HepG2 (cell line): Measurements from ENCODE around the gene ADARB2. TPM values are rescaled to one million over a fixed set of nuclear protein-coding genes. Genes with fewer than 3 reads are reported as not detected.

Experiments
- ATAC-seq: fragments of 200-7000 bp; cut with Tn5 transposase; 3 replicates; pipeline ENCODE4 v1.9.1; 2020; ENCODE audit warnings: mild to moderate bottlenecking, moderate library complexity
- BruUV-seq: library from RNA; stranded (reverse); fragments of 400-500 nt; replicated peaks from 2 replicates; lab custom pipeline; 2021; lab: Mats Ljungman, UMichigan
- CTCF ChIA-PET: fragments of 300-600 bp; formaldehyde crosslinking; extraction: SDS; loops from one replicate; lab custom pipeline; 2021; ENCODE audit warnings: low total read pairs, inconsistent platforms, low intra/inter-chr PET ratio; lab: Yijun Ruan, JAX
- POLR2A ChIA-PET: fragments of 350-600 bp; sonication (Branson Sonifier 250); formaldehyde crosslinking; loops from one replicate; lab custom pipeline; 2020; ENCODE audit warnings: antibody characterized with exemption, inconsistent platforms; lab: Yijun Ruan, JAX
- DNase-seq: peaks from one replicate; pipeline ENCODE4 v3.0.0-alpha.2; 2015; ENCODE audit warnings: low spot score
- FAIRE-seq: peaks from 3 replicates; lab custom pipeline; 2011; peaks lifted over from hg19 to GRCh38; lab: Jason Lieb, UNC
- H2AFZ ChIP-seq: one replicate; pipeline ENCODE4 v1.6.1; 2011; ENCODE audit warnings: low read length, inconsistent platforms
- H3K27ac ChIP-seq: fragments of 300-600 bp; 3 replicates; pipeline ENCODE4 v1.8.0; 2011; ENCODE audit warnings: mixed run types, mild to moderate bottlenecking, mixed read lengths, low read length, inconsistent platforms; ENCODE audit not compliant: insufficient read depth; ENCODE audit errors: extremely low read length
- H3K27me3 ChIP-seq, 2 experiments: fragments of 200-600 bp in 1 of 2; 2 replicates in 1 of 2; 3 replicates in 1 of 2; pipeline versions ENCODE4 v1.6.0 to v1.8.0; 2011; ENCODE audit warnings: low read length in 2 of 2, mild to moderate bottlenecking in 2 of 2, moderate library complexity in 2 of 2, inconsistent platforms in 1 of 2; ENCODE audit not compliant: insufficient read depth in 2 of 2, control insufficient read depth in 1 of 2
- H3K36me3 ChIP-seq, 2 experiments: fragments of 200-600 bp in 1 of 2; replicated peaks in 1 of 2; 2 replicates in 1 of 2; 3 replicates in 1 of 2; pipeline versions ENCODE4 v1.5.1 to v1.8.0; 2011; ENCODE audit warnings: low read length in 2 of 2, inconsistent platforms in 1 of 2; ENCODE audit not compliant: insufficient read depth in 2 of 2, control insufficient read depth in 1 of 2
- H3K4me1 ChIP-seq: 2 replicates; pipeline ENCODE4 v1.5.1; 2012; ENCODE audit warnings: low read length, inconsistent platforms; ENCODE audit not compliant: insufficient read depth
- H3K4me2 ChIP-seq: 2 replicates; pipeline ENCODE4 v1.6.0; 2011; ENCODE audit warnings: low read depth, low read length, inconsistent platforms
- H3K4me3 ChIP-seq, 3 experiments: fragments of 200-600 bp in 1 of 3; sonication (generic), shearing (Covaris generic) in 1 of 3; replicated peaks in 1 of 3; 2 replicates each; pipeline ENCODE4 v1.5.1; 2011 to 2016; ENCODE audit warnings: low read length in 3 of 3, inconsistent platforms in 2 of 3, low read depth in 2 of 3, mild to moderate bottlenecking in 2 of 3, control low read depth in 1 of 3, mixed read lengths in 1 of 3; ENCODE audit not compliant: insufficient read depth in 1 of 3
- H3K79me2 ChIP-seq: one replicate; pipeline ENCODE4 v1.6.1; 2011; ENCODE audit warnings: low read length, inconsistent platforms; ENCODE audit not compliant: insufficient read depth
- H3K9ac ChIP-seq: 2 replicates; pipeline ENCODE4 v1.6.0; 2011; ENCODE audit warnings: mild to moderate bottlenecking, low read depth, low read length, inconsistent platforms; ENCODE audit not compliant: insufficient read depth
- H3K9me3 ChIP-seq: 2 replicates; pipeline ENCODE4 v1.5.1; 2012; ENCODE audit warnings: mild to moderate bottlenecking, low read length
- H4K20me1 ChIP-seq: 2 replicates; pipeline ENCODE4 v1.6.0; 2011; ENCODE audit warnings: inconsistent platforms, mild to moderate bottlenecking, low read length, moderate library complexity; ENCODE audit not compliant: insufficient read depth
- ATF7 ChIP-seq, 2 experiments: fragments of 450-650 bp in 1 of 2; sonication (generic) in 1 of 2; formaldehyde crosslinking in 1 of 2; IDR thresholded peaks; 2 replicates each; pipeline versions ENCODE4 v1.4.0 to v1.6.1; 2016 to 2020; ENCODE audit warnings: antibody characterized with exemption in 1 of 2, mild to moderate bottlenecking in 1 of 2, missing genetic modification reagents in 1 of 2
- EHMT2 ChIP-seq: fragments of 200-600 bp; sonication (generic); IDR thresholded peaks from 2 replicates; pipeline ENCODE4 v1.7.0; 2017; ENCODE audit warnings: antibody characterized with exemption, low read depth, low read length, borderline replicate concordance
- HES4 ChIP-seq: sonication (generic); formaldehyde crosslinking; IDR thresholded peaks from 2 replicates; pipeline ENCODE4 v1.9.0; 2021; ENCODE audit warnings: mild to moderate bottlenecking, missing genetic modification reagents, borderline replicate concordance
- KMT2B ChIP-seq: IDR thresholded peaks from 2 replicates; pipeline ENCODE4 v1.6.1; 2016; ENCODE audit warnings: missing genetic modification reagents, missing compliant biosample characterization
- MIER2 ChIP-seq: IDR thresholded peaks from 2 replicates; pipeline ENCODE4 v1.6.1; 2016; ENCODE audit warnings: missing biosample characterization, missing genetic modification reagents
- SALL1 ChIP-seq: sonication (generic); formaldehyde crosslinking; IDR thresholded peaks from 2 replicates; pipeline ENCODE4 v1.8.0; 2022; ENCODE audit warnings: mild to moderate bottlenecking, missing genetic modification reagents
- SCMH1 ChIP-seq: sonication (generic); formaldehyde crosslinking; IDR thresholded peaks from 2 replicates; pipeline ENCODE4 v1.9.0; 2021; ENCODE audit warnings: missing genetic modification reagents, mild to moderate bottlenecking, borderline replicate concordance
- SRY ChIP-seq: sonication (generic); formaldehyde crosslinking; IDR thresholded peaks from 2 replicates; pipeline ENCODE4 v1.8.0; 2022; ENCODE audit warnings: mild to moderate bottlenecking, missing genetic modification reagents
- WIZ ChIP-seq: sonication (generic); formaldehyde crosslinking; IDR thresholded peaks from 2 replicates; pipeline ENCODE4 v1.5.1; 2020; ENCODE audit warnings: mild to moderate bottlenecking, missing genetic modification reagents
- ZFP82 ChIP-seq: sonication (generic); formaldehyde crosslinking; IDR thresholded peaks from 2 replicates; pipeline ENCODE4 v1.5.1; 2020; ENCODE audit warnings: mild to moderate bottlenecking, missing genetic modification reagents, borderline replicate concordance
- ZKSCAN8 ChIP-seq: IDR thresholded peaks from 2 replicates; pipeline ENCODE4 v1.6.1; 2016; ENCODE audit warnings: borderline replicate concordance, missing genetic modification reagents, missing compliant biosample characterization
- ZMYM4 ChIP-seq: sonication (generic); formaldehyde crosslinking; IDR thresholded peaks from 2 replicates; pipeline ENCODE4 v1.8.1; 2023; ENCODE audit warnings: mild to moderate bottlenecking, missing genetic modification reagents
- ZNF224 ChIP-seq: sonication (generic); formaldehyde crosslinking; IDR thresholded peaks from 2 replicates; pipeline ENCODE4 v1.5.0; 2020; ENCODE audit warnings: mild to moderate bottlenecking, missing genetic modification reagents
- ZNF230 ChIP-seq: sonication (generic); formaldehyde crosslinking; IDR thresholded peaks from 2 replicates; pipeline ENCODE4 v1.4.0; 2020; ENCODE audit warnings: mild to moderate bottlenecking, missing genetic modification reagents
- ZNF263 ChIP-seq: sonication (generic); formaldehyde crosslinking; IDR thresholded peaks from 2 replicates; pipeline ENCODE4 v1.4.0; 2020; ENCODE audit warnings: missing genetic modification reagents
- ZNF557 ChIP-seq: sonication (generic); formaldehyde crosslinking; IDR thresholded peaks from 2 replicates; pipeline ENCODE4 v1.4.0; 2020; ENCODE audit warnings: missing genetic modification reagents
- ZNF567 ChIP-seq: sonication (generic); formaldehyde crosslinking; IDR thresholded peaks from 2 replicates; pipeline ENCODE4 v1.8.1; 2023; ENCODE audit warnings: mild to moderate bottlenecking, missing genetic modification reagents, borderline replicate concordance
- ZNF605 ChIP-seq: sonication (generic); formaldehyde crosslinking; IDR thresholded peaks from 2 replicates; pipeline ENCODE4 v1.8.0; 2022; ENCODE audit warnings: mild to moderate bottlenecking, missing genetic modification reagents
- WGBS: methylation state at CpG from one replicate; pipeline ENCODE4 v1.1.6; 2017; ENCODE audit warnings: low lambda C conversion rate; 5-methylcytosine and 5-hydroxymethylcytosine counted together
- in situ Hi-C: cut with HindIII; loops from 2 replicates; pipeline ENCODE4 v1.10.0; 2017; ENCODE audit warnings: low pct_unique_long_range_greater_than_20kb; ENCODE audit not compliant: extremely low pct_ligation_motif_present
- intact Hi-C: fragments of 100-400 bp; cut with micrococcal nuclease; formaldehyde crosslinking; loops from one replicate; pipeline ENCODE4 v1.10.0; 2022; ENCODE audit not compliant: unreplicated experiment
- polyA plus RNA-seq, 8 experiments: library from polyadenylated mRNA; depleted of rRNA in 3 of 8; stranded (reverse) in 7 of 8; unstranded in 1 of 8; fragments of >200 nt; fragmentation: Illumina TruSeq in 4 of 8; extraction: Trizol in 4 of 8; gene quantifications; 2 replicates each; pipeline versions ENCODE4 v1.2.1 to v1.2.3, GENCODE V29; 2011 to 2016; ENCODE audit warnings: low read depth in 4 of 8, missing spikeins in 1 of 8, mixed read lengths in 1 of 8; ENCODE audit not compliant: insufficient read depth in 1 of 8
- total RNA-seq, 5 experiments: library from RNA; depleted of rRNA; stranded (reverse); fragments of >200 nt; fragmentation: Illumina TruSeq; extraction: Trizol; gene quantifications; 2 replicates each; pipeline ENCODE4 v1.2.3, GENCODE V29; 2016; ENCODE audit warnings: low read depth in 1 of 5
- TF ChIP-seq, protein P1 (sequence below): sonication (generic); formaldehyde crosslinking; conservative IDR thresholded peaks from 2 replicates; pipeline ENCODE4 v1.5.0; 2020; ENCODE audit warnings: missing genetic modification reagents
- TF ChIP-seq, protein P2 (sequence below), 2 experiments: IDR thresholded peaks; 2 replicates each; pipeline ENCODE4 v1.6.1; 2011 to 2012; ENCODE audit warnings: low read length in 2 of 2, borderline replicate concordance in 1 of 2, low read depth in 1 of 2, mild to moderate bottlenecking in 1 of 2, moderate library complexity in 1 of 2

Gene ADARB2
- total and polyA plus RNA-seq, 2 of the 13 experiments (the other 11 are each of a cell fraction or from before 2014, with no cell fraction given), result not detected

DNA sequence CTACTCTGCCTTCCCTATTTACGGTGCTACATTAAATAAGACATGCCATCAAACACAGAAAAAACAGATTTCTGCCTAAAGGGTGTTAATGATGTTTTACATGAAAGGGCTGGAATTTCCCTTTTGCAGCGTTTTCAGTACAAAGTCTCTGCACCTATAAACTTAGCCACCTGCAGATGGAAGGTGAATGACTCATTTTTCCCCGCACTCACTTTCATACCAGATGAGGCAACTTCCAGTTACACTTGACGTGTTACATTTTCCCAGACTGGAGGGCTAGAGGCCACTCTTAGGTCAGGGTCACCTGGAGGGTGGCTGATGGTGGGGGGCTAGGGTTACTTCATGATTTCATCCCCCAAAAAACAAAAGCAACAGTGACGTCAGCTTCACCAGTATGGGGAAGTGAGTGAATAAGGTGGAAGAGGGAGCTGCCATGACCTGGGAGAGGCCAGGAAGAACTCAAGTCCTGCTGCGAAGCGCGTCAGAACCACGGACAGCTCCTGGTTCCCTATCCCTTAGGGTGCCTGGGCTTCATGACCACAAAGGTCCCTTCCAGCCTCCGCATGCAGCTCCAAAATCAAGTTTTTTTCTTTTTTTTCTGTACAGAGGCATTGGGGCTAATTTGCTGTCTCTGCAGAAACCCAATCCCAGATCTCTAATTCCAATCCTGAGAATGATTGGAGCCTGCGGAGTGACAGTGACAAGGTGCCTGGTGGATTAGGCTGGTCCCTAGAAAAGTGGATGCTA, 94.0 kb downstream of the ADARB2 start:
- intact Hi-C loops (no loop called here), in situ Hi-C loops (no loop called here)
- no peaks in the 10 kb centered on the region for H4K20me1 ChIP-seq
- no peak overlapping the region for H3K9ac ChIP-seq
- no peak overlapping the region for H2AFZ ChIP-seq
- no peaks in the 10 kb centered on the region for H3K36me3 ChIP-seq
- no peaks in the 10 kb centered on the region; a peak in 1 of 5 replicates for H3K27me3 ChIP-seq
- FAIRE-seq, result no peak
- H3K4me1 ChIP-seq, result no peaks in the 10 kb centered on the region
- ChIA-PET POLR2A (no interaction called here), CTCF (no interaction called here)
- ATAC-seq, result peak; percentile 41; the same call in 1 of the 3 replicates
- no peak overlapping the region for H3K4me2 ChIP-seq
- H3K79me2 ChIP-seq, result no peaks in the 10 kb centered on the region
- no peak overlapping the region for H3K27ac ChIP-seq
- WGBS, result 18% methylated on average over 9 of the region's 11 CpGs
- H3K9me3 ChIP-seq, result no peaks in the 10 kb centered on the region
- BruUV-seq, result no TSS peak
- peak; percentile 5 for DNase-seq
- no peak overlapping the region for H3K4me3 ChIP-seq
- TF ChIP-seq SRY (CRISPR knock-in tag) (0 out of 2 replicates have a peak, but pooled peaks have one; percentile 27), ZNF230 (CRISPR knock-in tag) (no peak), HES4 (CRISPR knock-in tag) (0 out of 2 replicates have a peak, but pooled peaks have one; percentile 39), MIER2 (CRISPR knock-in tag) (peak; percentile 94), KMT2B (CRISPR knock-in tag) (no peak), WIZ (CRISPR knock-in tag) (0 out of 2 replicates have a peak, but pooled peaks have one; percentile 34), ZNF567 (CRISPR knock-in tag) (no peak), ZNF557 (CRISPR knock-in tag) (0 out of 2 replicates have a peak, but pooled peaks have one; percentile 60), EHMT2 (peak; percentile 80; the same call in 1 of the 2 replicates), SCMH1 (CRISPR knock-in tag) (no peak), ZKSCAN8 (no peak), ZNF224 (CRISPR knock-in tag) (no peak), ZNF605 (CRISPR knock-in tag) (0 out of 2 replicates have a peak, but pooled peaks have one; percentile 30), ATF7 (IDR thresholded peaks at IDR 0.05) (0 out of 2 replicates have a peak, but pooled peaks have one; percentile 19), ATF7 (CRISPR knock-in tag; IDR thresholded peaks at IDR 0.05) (no peak), ZFP82 (CRISPR knock-in tag) (no peak), ZMYM4 (CRISPR knock-in tag) (no peak), SALL1 (CRISPR knock-in tag) (peak; percentile 34; the same call in 1 of the 2 replicates), ZNF263 (CRISPR knock-in tag) (no peak)
- TF ChIP-seq, protein P1, sequence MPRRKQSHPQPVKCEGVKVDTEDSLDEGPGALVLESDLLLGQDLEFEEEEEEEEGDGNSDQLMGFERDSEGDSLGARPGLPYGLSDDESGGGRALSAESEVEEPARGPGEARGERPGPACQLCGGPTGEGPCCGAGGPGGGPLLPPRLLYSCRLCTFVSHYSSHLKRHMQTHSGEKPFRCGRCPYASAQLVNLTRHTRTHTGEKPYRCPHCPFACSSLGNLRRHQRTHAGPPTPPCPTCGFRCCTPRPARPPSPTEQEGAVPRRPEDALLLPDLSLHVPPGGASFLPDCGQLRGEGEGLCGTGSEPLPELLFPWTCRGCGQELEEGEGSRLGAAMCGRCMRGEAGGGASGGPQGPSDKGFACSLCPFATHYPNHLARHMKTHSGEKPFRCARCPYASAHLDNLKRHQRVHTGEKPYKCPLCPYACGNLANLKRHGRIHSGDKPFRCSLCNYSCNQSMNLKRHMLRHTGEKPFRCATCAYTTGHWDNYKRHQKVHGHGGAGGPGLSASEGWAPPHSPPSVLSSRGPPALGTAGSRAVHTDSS (CRISPR knock-in tag), result no peak
- TF ChIP-seq, protein P2, sequence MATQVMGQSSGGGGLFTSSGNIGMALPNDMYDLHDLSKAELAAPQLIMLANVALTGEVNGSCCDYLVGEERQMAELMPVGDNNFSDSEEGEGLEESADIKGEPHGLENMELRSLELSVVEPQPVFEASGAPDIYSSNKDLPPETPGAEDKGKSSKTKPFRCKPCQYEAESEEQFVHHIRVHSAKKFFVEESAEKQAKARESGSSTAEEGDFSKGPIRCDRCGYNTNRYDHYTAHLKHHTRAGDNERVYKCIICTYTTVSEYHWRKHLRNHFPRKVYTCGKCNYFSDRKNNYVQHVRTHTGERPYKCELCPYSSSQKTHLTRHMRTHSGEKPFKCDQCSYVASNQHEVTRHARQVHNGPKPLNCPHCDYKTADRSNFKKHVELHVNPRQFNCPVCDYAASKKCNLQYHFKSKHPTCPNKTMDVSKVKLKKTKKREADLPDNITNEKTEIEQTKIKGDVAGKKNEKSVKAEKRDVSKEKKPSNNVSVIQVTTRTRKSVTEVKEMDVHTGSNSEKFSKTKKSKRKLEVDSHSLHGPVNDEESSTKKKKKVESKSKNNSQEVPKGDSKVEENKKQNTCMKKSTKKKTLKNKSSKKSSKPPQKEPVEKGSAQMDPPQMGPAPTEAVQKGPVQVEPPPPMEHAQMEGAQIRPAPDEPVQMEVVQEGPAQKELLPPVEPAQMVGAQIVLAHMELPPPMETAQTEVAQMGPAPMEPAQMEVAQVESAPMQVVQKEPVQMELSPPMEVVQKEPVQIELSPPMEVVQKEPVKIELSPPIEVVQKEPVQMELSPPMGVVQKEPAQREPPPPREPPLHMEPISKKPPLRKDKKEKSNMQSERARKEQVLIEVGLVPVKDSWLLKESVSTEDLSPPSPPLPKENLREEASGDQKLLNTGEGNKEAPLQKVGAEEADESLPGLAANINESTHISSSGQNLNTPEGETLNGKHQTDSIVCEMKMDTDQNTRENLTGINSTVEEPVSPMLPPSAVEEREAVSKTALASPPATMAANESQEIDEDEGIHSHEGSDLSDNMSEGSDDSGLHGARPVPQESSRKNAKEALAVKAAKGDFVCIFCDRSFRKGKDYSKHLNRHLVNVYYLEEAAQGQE (IDR thresholded peaks at IDR 0.05; ENCODE audit: borderline replicate concordance in 1 of 2, low read depth in 1 of 2, low read length in 2 of 2), result peak; percentile 81 to 95
